Hippocampal formation (tissue), 2 donors: ENCODE results near the gene CHD1.

Source experiments
- DNase-seq, 2 donors: peaks; one replicate each; lab custom pipeline; 2025; lab: John Stamatoyannopoulos, UW

CHD1 gene

DNA sequence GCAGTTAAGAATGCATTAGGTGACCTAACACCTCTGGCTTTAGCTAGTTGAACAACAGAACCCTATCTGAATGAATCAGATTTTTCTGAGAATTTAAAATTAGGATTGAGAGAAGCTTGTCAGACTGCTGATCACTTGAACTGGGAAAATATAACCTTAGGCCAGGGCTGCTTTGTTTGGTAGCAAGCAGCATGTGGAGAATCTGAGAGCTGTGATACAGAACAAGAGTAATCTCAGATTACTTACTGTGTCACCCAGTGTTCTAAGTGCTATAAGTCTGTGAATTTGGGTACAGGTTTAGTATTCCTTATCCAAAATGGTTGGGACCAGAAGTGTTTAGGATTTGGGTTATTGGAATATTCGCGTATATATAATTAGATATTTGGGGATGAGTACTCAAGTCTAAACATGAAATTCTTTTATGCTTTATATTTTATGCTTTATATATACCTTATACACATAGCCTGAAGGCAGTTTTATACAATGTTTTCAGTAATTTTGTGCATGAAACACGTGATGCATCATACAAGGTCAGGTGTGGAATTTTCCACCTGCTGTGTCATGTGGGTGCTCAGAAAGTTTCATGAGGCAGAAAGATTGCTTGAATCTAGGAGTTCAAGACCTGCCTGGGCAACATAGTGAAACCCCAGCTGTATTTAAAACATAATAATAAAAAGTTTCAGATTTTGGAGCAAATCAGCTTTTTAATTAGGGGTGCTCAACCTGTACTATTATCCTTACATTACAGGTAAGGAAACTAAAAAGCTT, 8.3 kb upstream of the CHD1 start:
- DNase-seq: no peak

DNA sequence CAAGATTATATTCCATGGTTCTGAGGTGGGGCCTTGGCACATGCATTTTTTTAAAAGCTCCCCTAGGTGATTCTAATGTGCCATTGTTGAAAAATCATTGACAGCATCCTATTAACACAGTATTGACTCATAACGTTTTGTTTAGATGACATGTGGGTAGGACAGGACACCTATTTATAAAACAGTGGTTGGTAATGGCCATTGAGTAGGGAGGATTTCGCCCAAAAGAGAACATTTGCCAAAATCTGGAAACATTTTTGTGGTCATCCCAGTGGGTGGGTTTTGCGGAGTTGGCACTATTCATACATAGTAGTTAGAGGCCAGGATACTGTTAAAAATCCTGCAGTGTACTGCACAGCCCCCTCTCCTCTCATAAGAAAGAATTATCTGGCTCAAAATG, 6.4 kb upstream of the CHD1 start:
- no peak for DNase-seq

GRCh38 chr5:98934546-98934945, 5.7 kb upstream of the CHD1 start:
- DNase-seq: no peak

GRCh38 chr5:98933445-98934072, 4.8 kb upstream of the CHD1 start:
- DNase-seq: peak in 1 of 2 donors; percentile 13

GRCh38 chr5:98930972-98931762, 2.4 kb upstream of the CHD1 start:
- DNase-seq: no peak

DNA sequence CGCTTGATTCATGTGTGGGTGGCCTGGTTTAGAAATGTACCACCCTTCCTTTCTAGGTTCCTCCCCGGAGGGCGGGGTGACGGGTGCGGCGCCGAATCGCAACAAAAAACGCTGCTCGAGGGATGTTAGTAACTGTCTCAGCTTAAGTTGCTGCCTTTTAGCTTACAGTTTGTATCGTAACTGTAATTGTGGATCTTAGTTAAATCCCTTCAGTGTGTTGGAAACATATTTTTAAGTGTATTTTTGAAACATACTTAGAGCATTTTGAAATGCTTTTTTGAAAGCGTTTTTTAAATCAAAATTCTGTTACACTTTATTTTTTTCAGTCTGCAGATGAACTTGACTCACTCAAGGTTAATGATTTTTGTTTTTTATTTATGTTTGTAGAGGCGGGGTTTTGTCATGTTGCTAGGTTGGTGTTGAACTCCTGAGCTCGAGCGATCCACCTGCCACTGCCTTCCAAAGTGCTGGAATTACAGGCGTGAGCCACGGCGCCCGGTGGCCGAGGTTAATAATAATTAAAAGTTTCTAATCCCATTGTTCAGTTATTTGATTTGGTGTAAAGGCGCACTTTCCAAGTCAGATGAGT, 997 bp upstream of the CHD1 start:
- DNase-seq: no peak

GRCh38 chr5:98927989-98928872, 576 bp downstream of the CHD1 start:
- peak in 1 of 2 donors; percentile 51 for DNase-seq

DNA sequence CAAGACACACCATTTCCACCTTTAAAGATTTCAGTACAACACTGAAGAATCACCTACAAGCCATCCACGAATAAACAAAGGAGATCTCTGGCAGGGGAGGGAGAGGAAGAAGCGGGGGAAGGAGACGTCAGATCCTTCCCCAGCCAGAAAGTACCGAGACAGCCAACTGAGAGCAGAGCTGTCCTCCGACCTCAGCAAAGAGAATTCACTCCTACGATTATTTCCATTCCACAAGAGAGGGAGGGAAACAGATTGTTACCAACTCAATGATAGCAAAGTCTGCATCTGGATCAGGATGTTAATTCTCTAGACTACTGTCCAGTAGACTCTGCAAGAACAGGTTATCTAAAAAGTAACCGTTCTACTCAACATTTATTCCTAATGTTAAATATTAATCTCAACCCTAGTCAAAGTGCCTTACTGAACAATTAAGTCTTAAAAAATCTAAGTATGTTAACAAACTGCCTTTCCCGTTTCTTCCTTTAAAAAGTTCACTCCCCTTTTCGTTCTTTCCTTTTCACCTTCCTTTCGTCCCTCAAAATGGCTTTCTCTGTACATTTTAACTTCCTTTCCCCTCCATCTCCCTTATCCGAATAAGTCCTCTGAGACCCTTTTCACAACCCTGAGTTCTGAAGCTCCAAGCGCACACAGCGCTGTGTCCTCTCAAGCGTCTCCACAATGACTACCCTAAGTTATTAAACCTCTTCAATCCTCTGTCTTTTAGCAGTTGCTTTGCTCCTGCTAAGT, 1.4 kb downstream of the CHD1 start:
- DNase-seq: peak; percentile 11 to 12

DNA sequence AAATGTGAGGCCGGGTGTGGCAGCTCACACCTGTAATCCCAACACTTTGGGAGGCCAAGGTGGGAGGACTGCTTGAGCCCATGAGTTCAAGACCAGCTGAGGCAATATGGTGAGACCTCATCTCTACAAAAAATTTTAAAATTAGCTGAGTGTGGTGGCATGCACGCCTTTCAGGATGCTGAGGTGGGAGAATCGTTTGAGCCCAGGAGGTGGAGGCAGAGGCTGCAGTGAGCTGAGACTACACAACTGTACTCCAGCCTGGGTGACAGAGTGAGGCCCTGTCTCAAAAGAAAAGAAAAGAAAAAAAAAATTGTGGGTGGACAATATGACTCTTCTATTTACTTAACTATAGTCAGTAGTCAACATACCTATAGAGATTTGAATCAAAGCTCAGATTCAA, 4.8 kb downstream of the CHD1 start:
- no peak for DNase-seq

DNA sequence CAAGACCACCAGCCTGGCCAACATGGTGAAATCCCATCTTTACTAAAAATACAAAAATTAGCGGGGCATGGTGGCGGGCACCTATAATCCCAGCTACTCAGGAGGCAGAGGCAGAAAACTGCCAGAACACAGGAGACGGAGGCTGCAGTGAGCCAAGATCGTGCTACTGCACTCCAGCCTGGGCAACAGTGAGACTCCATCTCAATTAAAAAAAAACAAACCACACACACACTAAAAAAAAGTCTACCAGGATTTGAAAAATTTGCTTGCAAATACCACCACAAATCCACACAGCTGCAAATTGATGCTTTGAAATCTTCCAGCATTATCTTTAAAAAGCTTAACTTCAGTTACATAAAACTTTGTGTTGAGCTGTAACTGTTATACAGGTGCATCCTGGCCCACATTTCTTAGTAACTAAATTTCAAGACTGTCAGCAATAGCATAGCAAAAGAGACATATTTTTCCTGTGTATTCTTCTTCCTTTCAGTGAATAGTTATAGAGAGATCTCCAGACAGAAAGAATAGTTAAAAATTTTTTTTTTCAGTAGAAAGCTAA, 6.8 kb downstream of the CHD1 start:
- DNase-seq: no peak

DNA sequence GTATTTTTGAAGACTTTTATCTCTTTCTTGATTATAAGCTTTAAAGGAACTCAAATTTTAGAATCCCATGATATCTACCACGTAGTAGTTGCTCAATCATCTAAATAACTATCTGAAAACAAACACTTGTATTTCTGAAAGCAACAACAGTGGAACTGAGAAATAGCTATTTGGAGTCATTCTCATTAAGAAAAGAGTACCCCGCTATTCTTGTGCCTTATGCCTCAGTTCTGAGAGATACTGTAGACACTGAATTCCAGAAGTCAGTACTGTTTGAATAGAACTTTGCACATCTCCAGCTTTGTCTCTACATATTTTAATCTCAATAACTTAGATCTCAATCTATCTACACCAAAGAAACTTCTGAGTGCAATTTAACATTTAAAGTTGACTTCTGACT, 11.4 kb downstream of the CHD1 start:
- DNase-seq: no peak

- no peak for DNase-seq
Measured at GRCh38 chr5:98916540-98916939, 12.3 kb downstream of the CHD1 start.

GRCh38 chr5:98913911-98914310, 14.9 kb downstream of the CHD1 start:
- no peak for DNase-seq

DNA sequence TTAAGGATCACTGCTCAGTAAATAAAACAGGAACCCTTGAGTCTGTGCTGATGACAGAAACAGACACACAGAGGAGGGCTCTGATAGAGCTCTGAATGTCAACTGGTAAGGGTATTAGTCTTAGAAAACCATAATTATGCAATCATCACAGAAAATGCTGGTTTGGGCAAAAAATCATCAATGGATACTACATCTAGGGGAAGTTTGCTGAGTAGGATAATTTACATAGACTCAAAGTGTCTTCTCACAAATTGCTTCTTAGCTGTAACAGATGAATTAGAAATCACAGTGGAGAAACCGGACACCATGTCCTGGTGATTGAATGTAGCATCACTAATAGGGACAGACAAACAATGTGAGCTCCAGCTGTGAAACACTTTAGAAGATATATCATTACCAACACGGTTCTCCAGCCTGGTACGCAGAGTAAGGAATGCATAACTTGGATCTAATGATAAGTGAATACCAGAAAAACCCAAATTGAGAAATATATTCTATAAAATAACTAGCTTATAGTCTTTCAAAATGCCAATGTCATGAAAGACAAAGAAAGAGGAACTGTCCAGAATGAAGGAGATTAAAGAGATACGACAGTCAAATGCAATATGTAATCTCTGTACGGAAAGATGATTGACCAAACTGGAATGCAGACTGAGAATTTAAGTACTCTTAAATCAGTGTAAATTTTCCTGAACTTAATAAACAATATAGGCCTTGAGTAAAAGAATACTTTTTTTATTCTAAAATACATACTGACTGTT, 17.3 kb downstream of the CHD1 start:
- DNase-seq: no peak

DNA sequence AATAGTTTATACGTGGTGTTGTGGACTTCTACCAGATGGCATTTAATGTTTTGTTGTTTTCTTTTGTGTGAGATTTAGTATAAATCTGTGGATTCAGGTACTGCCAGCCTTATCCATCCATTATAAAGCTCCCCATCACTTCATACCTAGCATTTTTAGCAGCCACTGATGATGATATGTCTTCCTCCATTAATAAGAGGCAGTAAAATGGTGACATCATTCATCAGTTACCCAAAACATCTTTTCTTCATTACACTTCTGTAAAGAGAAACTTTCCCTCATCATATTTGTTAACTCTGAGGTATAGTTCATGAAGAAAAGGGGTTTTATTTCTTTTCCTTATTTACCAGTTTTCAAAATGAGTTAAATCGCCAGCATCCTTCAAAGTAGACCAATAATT, 19.4 kb downstream of the CHD1 start:
- no peak for DNase-seq

GRCh38 chr5:98907951-98908350, 20.9 kb downstream of the CHD1 start:
- DNase-seq: no peak

- no peak for DNase-seq
Measured at GRCh38 chr5:98906756-98907355, 22.0 kb downstream of the CHD1 start.

GRCh38 chr5:98905857-98906688, 22.7 kb downstream of the CHD1 start:
- DNase-seq: peak in 1 of 2 donors; percentile 23
